ENCODE measurements around the gene C16orf54.
"Not testable (repeated sequence)": the region's sequence is repeated elsewhere in the genome, so short reads cannot be mapped to it uniquely, and the experiment has no call there.

The C16orf54 gene, protein sequence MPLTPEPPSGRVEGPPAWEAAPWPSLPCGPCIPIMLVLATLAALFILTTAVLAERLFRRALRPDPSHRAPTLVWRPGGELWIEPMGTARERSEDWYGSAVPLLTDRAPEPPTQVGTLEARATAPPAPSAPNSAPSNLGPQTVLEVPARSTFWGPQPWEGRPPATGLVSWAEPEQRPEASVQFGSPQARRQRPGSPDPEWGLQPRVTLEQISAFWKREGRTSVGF

GRCh38 chr16:29745853-29746345 lies at the start of gene C16orf54:
Gene C16orf54, minus strand, starts transcription at chr16:29745990. Its CDS starts 1,039 bp downstream, at chr16:29744951.
- DNase-seq = no peak

DNA sequence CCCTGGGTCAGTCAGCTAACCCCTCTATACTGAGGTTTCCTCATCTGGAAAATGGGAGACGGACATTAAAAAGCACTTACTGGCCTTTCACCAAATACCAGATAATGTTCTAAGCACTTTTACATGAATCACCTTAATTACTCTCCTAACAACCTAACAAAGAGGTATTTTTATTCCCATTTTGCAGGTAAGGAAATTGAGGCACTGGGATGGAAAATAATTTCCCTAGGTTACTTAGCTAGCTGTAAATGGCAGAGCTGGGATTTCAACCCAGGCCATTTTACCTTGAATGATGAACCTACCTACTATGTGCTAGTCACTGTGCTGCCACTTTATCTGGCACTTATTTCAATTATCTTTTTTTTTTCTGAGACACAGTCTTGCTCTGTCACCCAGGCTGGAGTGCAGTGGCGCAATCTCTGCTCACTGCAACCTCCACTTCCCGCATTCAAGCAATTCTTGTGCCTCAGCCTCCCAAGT lies 48.5 kb upstream of the C16orf54 start:
- DNase-seq = no peak

GRCh38 chr16:29793153-29793552 lies 47.4 kb upstream of the C16orf54 start:
- not testable (repeated sequence) for DNase-seq

DNA sequence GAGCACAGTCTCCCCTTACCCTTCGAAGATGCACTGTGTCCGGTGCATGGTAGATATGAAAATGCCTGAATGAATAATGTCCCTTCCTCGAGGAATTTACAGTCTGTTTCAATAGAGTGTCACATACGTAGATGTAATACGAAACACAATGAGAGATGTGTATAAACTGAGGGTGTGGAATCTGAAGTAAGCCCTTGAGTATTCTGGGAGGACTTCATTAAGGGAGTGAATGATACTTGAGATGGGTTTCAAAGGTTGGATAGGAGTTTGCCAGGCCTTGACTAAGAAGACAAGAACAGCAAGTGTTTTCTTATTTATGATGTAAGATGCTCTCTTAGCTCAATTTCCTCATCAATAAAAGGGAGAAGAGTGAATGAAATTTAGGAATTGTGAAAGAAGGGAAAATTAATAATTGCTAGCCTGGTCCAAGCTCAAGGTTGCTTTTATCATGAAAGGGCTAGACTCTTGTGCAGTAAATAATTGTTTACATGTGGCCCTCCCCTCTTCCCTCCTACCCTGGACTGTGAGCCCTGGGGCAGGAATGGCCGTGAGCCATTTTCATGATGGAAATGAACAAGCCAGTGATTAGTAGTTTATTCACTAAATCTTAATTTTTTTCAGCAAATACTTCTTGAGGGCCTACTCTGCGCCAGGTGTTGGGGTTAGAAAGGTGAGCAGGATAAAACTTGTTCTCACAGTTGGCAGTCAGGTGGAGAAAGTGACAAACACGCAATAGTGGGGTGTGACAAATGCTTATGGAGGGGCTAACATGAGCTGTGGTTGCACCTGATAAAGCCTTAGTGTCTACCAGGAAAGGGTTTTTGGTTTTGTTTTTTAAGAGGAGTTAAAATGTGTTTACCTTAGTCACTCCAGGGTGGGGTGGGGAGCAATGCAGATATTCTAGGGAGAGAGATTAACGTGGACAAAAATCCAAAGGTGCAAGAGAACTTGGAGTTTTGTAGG lies 46.3 kb upstream of the C16orf54 start:
- no peak for DNase-seq

DNA sequence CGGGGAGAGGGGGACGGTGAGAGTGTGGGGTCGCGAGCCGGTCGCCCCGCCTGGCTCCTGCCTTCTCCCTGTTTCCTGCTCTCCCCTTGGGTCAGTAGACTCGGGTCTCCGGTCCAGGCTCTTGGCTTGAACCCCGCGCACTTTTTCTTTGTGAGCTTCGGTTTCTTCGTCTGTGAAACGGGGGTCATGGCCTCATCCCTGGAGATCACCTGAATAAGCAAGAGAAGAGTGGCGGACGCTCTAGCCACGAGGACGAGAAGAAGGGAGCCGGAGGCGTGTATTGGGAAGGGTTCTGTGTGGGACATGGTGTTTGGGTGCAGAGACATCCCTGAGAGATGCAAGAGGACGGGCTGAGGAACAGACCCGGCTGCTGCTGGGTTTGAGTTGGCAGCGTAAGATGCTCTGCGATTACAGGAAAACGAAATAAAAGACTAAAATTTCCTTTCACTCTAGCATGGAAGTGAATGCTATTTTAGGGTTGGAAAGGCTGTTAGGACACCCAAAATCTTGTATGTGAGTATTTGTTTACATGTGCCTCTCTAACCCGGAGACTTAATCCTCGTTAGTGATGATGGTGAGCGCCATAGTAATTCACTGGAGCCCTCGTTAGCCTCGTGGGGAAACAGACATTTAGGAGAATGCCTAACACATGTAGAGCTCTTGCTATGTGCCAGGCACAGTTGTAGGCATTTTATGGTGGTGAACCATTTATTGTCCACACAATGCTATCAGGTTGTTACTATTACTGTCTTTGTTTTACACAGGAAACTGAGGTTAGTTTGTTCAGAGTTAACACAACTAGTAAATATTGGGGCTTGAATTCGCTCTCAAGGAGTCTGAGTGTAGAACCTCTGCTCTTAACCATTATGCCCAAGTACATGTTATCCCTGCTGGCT lies 45.4 kb upstream of the C16orf54 start:
- no peak for DNase-seq

- peak; percentile 59 for DNase-seq
Observed at GRCh38 chr16:29790183-29790948, 44.6 kb upstream of the C16orf54 start, which contains the start of gene KIF22. Gene KIF22, plus strand, starts transcription at chr16:29790751. Its CDS starts 9 bp downstream, at chr16:29790760.

DNA sequence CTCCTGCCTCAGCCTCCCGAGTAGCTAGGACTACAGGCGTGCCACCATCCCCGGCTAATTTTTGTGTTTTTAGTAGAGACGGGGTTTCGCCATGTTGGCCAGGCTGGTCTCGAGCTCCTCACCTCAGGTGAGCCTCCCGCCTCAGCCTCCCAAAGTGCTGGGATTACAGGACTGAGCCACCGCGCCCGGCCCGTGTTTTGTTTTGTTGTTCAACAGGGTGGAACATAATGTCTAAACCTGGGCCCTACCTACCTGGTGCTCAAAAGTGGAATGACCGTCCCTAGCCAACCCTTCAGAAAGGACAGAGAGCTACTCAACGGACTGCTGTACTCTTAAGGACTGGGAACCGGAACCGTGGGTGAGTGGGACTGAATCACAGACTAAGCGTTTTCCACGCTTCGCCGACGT lies 44.0 kb upstream of the C16orf54 start:
- DNase-seq = no peak

GRCh38 chr16:29787155-29787554 lies 41.4 kb upstream of the C16orf54 start:
- DNase-seq = not testable (repeated sequence)

- DNase-seq = no peak
Observed at GRCh38 chr16:29784901-29785500, 39.2 kb upstream of the C16orf54 start.

DNA sequence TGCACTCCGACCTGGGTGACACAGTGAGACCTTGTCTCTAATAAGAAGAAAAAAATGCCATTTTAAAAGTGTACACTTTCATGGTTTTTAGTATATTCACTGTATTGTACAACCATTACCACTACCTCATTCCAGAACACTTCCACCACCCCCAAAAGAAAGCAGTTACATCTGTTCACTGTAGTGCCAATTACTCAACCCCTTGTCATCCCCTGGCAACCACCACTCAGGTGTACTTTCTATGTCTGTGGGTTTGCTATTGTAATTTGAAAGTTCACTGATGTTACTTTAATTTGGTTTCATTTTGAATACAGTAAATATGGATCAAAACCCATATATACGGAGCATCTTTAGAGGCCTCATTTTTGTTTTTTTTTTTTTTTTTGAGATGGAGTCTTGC lies 38.4 kb upstream of the C16orf54 start:
- no peak for DNase-seq

- not testable (repeated sequence) for DNase-seq
Observed at GRCh38 chr16:29783094-29783953, 37.5 kb upstream of the C16orf54 start.

DNA sequence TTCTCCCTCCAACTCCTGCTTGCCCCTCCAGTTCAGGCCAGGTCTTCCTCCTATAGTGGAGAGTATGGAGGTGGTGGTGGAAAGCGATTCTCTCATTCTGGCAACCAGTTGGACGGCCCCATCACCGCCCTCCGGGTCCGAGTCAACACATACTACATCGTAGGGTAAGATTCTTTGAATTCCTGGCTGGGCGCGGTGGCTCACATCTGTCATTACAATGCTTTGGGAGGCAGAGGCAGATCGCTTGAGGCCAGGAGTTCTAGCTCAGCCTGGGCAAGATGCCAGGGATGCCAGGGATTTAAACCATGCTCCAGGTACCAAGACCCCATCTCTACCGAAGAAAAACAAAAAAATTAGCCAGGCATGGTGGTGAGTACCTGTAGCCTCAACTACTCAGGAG lies 33.7 kb upstream of the C16orf54 start:
- DNase-seq = no peak

- DNase-seq = no peak
Observed at GRCh38 chr16:29777576-29778350, 32.0 kb upstream of the C16orf54 start, which contains the start of gene ZG16. Gene ZG16, plus strand, starts transcription at chr16:29778256. Its CDS starts 1,011 bp downstream, at chr16:29779267.

DNA sequence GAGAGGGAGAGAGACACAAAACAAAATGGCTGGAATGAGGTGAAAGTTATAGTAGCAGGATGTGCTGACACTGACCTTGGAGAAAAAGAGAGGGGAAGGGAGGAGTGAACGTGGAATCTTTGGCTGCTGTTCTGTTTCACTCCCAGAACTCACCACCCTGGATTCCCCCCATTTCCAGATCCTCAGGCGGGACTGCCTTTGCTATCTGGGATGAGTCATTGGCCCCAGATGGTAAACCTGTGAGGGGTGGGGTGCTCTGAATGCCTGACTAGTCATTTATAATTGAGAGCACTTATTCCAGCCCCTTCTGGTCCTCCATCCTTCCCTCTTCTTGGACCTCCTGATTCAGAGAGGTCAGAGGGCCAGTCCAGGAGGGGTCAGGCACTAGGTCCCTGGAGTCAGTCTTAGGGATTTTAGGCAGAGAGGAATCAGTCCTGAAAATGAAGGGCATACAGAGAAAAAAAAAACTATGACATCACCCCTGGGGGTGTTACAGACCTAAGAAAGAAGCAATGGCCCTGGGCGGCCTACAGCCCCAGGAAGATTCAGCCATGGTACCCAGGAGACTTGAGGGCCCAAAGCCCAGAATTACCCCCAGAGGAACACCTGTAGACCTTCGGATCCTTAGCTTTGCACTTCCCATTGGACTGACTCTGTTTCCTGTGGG lies 30.1 kb upstream of the C16orf54 start:
- no peak for DNase-seq

DNA sequence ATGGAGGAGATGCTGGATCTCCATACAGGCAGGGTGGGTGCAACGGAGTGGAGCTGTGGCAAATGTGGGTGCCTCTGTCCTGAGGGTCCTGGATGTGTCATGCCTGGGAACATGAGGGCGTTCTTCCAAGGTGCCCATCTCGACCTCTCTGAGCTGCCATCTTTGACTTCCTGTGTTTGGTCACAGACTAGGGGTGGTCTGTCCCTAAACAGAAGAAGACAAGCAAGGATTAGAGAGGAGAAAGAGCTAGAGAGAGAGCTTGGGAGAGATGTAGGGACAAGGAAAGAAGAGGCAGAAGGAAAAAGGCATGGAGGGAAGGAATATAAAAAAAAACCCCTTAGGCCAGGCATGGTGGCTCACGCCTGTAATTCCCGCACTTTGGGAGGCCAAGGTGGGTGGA lies 28.9 kb upstream of the C16orf54 start:
- no peak for DNase-seq

GRCh38 chr16:29772330-29772729 lies 26.5 kb upstream of the C16orf54 start:
- DNase-seq = not testable (repeated sequence)

GRCh38 chr16:29770250-29770929 lies 24.6 kb upstream of the C16orf54 start:
- DNase-seq = no peak

- no peak for DNase-seq
Observed at GRCh38 chr16:29769507-29769906, 23.7 kb upstream of the C16orf54 start.

Measured in NCI-H187 treated with DMSO at 0.1 percent for 48 hours (cell line).